ENCODE measurements around the gene EVC2. TPM values are rescaled to one million over a fixed set of nuclear protein-coding genes. Genes with fewer than 3 reads are reported as not detected.

Gene EVC2
- total RNA-seq, 1 experiment from 2014 or later = 7.8 TPM

- H3K27me3 ChIP-seq (ENCODE audit: insufficient read depth, low read length) = no peaks in the 10 kb centered on the region
- H3K79me2 ChIP-seq (ENCODE audit: insufficient read depth, low read length) = no peaks in the 10 kb centered on the region
- Mint-ChIP-seq H3K4me3 (no peak overlapping the region), H3K27ac (no peak overlapping the region), H3K36me3 (ENCODE audit: insufficient read depth in 1 of 3, low read depth in 3 of 3) (peaks cover 11 to 45% (median 20%) of the 10 kb centered on the region in 3 experiments; a peak in 6 of 7 replicates), H3K27me3 (ENCODE audit: low read depth) (no peaks in the 10 kb centered on the region; the same call in none of the 2 replicates), H3K4me1 (no peaks in the 10 kb centered on the region), H3K9me3 (no peaks in the 10 kb centered on the region)
- H4K91ac ChIP-seq (ENCODE audit: insufficient read length, low read depth, low read length) = no peak overlapping the region
- H3K27ac ChIP-seq (ENCODE audit: insufficient read length, low read depth, low read length) = no peak overlapping the region
- H3K4ac ChIP-seq (ENCODE audit: low read depth, low read length) = no peak overlapping the region
- no peak overlapping the region for H3K9ac ChIP-seq (ENCODE audit: extremely low read depth, insufficient read length, low read length)
- no peak overlapping the region for H4K5ac ChIP-seq (ENCODE audit: insufficient read length, low read depth, low read length)
- no peak overlapping the region for H4K8ac ChIP-seq (replicated peaks; ENCODE audit: insufficient read length, low read depth, low read length)
- no peaks in the 10 kb centered on the region; the same call in 1 of the 2 replicates for H3K4me1 ChIP-seq (ENCODE audit: insufficient read depth, low read length)
- no peak overlapping the region for H2AFZ ChIP-seq (ENCODE audit: low read length)
- no peak overlapping the region for H2BK5ac ChIP-seq (ENCODE audit: insufficient read length, low read length)
- H3T11ph ChIP-seq (ENCODE audit: low read length) = no peak overlapping the region
- no peak overlapping the region for H3K56ac ChIP-seq (ENCODE audit: insufficient read length, low read depth, low read length)
- DNase-seq = no peak
- TF ChIP-seq CTCF (conservative IDR thresholded peaks at IDR 0.05) = no peak
- H3K79me1 ChIP-seq (ENCODE audit: insufficient read depth, low read depth, low read length, poor library complexity, severe bottlenecking) = no peaks in the 10 kb centered on the region
- H4K20me1 ChIP-seq (ENCODE audit: control insufficient read depth, insufficient read depth, insufficient read length) = no peaks in the 10 kb centered on the region
- no peak overlapping the region for H3K18ac ChIP-seq (ENCODE audit: insufficient read length, low read depth, low read length)
- H2BK12ac ChIP-seq (ENCODE audit: insufficient read length, low read depth, low read length) = no peak overlapping the region
- no peak overlapping the region for H3K4me2 ChIP-seq (ENCODE audit: insufficient read depth, insufficient read length, low read length)
- H2BK15ac ChIP-seq (ENCODE audit: low read depth, low read length) = no peak overlapping the region
- no peaks in the 10 kb centered on the region for H3K9me3 ChIP-seq (ENCODE audit: control insufficient read depth, low read depth, low read length)
- WGBS (ENCODE audit: extremely low coverage, insufficient read length, low lambda C conversion rate) = no CpG with 5 or more reads among the region's 5 CpGs
- H2AK5ac ChIP-seq (ENCODE audit: insufficient read length, low read length) = no peak overlapping the region
- no peaks in the 10 kb centered on the region for H3K23me2 ChIP-seq (ENCODE audit: insufficient read length, low read depth, low read length, poor library complexity, severe bottlenecking)
- H2BK120ac ChIP-seq (ENCODE audit: low read depth, low read length, poor library complexity, severe bottlenecking) = no peak overlapping the region
- H2BK20ac ChIP-seq (ENCODE audit: low read depth, low read length, poor library complexity, severe bottlenecking) = no peak overlapping the region
- no peak overlapping the region for H3K23ac ChIP-seq (ENCODE audit: insufficient read length, low read depth, low read length)
- H3K14ac ChIP-seq (ENCODE audit: insufficient read depth, low read length) = no peak overlapping the region
These were observed 26.5 kb upstream of the EVC2 start for GRCh38 chr4:5734853-5735252.
